HL-60 (cell line): ENCODE results near the gene LVRN.
A peak's percentile ranks its signal among the peaks of the same experiment; 100 is the strongest.

ENCODE experiments used
- DNase-seq, 2 experiments: peaks; one replicate each; pipeline ENCODE4 v3.0.0-alpha.2; 2010 to 2020; ENCODE audit warnings: low read depth in 1 of 2, low spot score in 1 of 2
- H3K27ac ChIP-seq: fragments of 250-450 bp; sonication (Bioruptor Pico); replicated peaks from 2 replicates; pipeline ENCODE4 v1.5.1; 2020; ENCODE audit warnings: mild to moderate bottlenecking, moderate library complexity
- H3K27me3 ChIP-seq: fragments of 250-450 bp; sonication (Bioruptor Pico); 2 replicates; pipeline ENCODE4 v1.5.1; 2021; ENCODE audit warnings: mild to moderate bottlenecking, moderate library complexity; ENCODE audit not compliant: insufficient read depth, poor library complexity, severe bottlenecking
- H3K4me3 ChIP-seq: replicated peaks from 2 replicates; pipeline ENCODE4 v1.5.1; 2011; ENCODE audit warnings: mild to moderate bottlenecking, control low read depth, low read length; ENCODE audit not compliant: insufficient read depth
- GABPA ChIP-seq: IDR thresholded peaks from 2 replicates; pipeline ENCODE4 v1.6.1; 2012; ENCODE audit warnings: low read depth
- POLR2AphosphoS5 ChIP-seq: IDR thresholded peaks from 2 replicates; pipeline ENCODE4 v1.6.1; 2012; ENCODE audit warnings: low read depth
- SPI1 ChIP-seq: IDR thresholded peaks from 2 replicates; pipeline ENCODE4 v1.6.1; 2012; ENCODE audit warnings: low read depth, mild to moderate bottlenecking, borderline replicate concordance
- TF ChIP-seq, protein P1 (sequence below): IDR thresholded peaks from 2 replicates; pipeline ENCODE4 v1.6.1; 2012; ENCODE audit warnings: low read depth; ENCODE audit not compliant: insufficient replicate concordance
- TF ChIP-seq, protein P2 (sequence below): IDR thresholded peaks from one replicate; pipeline ENCODE4 v1.5.1; 2011; ENCODE audit warnings: low read length, control low read depth, inconsistent platforms; ENCODE audit not compliant: insufficient read depth

Gene LVRN

GRCh38 chr5:116038817-116039216 lies 76.5 kb downstream of the LVRN start:
- peak in 1 of 2 experiments; percentile 77 for DNase-seq
- Histone ChIP-seq H3K4me3 (no peak overlapping the region), H3K27ac (peak overlapping the region; percentile 82), H3K27me3 (no peaks in the 10 kb centered on the region)
- TF ChIP-seq SPI1 (peak; percentile 79), GABPA (no peak), POLR2AphosphoS5 (peak; percentile 58)
- TF ChIP-seq, protein P1, sequence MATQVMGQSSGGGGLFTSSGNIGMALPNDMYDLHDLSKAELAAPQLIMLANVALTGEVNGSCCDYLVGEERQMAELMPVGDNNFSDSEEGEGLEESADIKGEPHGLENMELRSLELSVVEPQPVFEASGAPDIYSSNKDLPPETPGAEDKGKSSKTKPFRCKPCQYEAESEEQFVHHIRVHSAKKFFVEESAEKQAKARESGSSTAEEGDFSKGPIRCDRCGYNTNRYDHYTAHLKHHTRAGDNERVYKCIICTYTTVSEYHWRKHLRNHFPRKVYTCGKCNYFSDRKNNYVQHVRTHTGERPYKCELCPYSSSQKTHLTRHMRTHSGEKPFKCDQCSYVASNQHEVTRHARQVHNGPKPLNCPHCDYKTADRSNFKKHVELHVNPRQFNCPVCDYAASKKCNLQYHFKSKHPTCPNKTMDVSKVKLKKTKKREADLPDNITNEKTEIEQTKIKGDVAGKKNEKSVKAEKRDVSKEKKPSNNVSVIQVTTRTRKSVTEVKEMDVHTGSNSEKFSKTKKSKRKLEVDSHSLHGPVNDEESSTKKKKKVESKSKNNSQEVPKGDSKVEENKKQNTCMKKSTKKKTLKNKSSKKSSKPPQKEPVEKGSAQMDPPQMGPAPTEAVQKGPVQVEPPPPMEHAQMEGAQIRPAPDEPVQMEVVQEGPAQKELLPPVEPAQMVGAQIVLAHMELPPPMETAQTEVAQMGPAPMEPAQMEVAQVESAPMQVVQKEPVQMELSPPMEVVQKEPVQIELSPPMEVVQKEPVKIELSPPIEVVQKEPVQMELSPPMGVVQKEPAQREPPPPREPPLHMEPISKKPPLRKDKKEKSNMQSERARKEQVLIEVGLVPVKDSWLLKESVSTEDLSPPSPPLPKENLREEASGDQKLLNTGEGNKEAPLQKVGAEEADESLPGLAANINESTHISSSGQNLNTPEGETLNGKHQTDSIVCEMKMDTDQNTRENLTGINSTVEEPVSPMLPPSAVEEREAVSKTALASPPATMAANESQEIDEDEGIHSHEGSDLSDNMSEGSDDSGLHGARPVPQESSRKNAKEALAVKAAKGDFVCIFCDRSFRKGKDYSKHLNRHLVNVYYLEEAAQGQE: peak; percentile 18

- no peak for DNase-seq
- no peak overlapping the region for H3K4me3 ChIP-seq
- no peak overlapping the region for H3K27ac ChIP-seq
- H3K27me3 ChIP-seq: no peaks in the 10 kb centered on the region
- no peak for TF ChIP-seq SPI1
- no peak for TF ChIP-seq GABPA
- TF ChIP-seq POLR2AphosphoS5: no peak
- TF ChIP-seq, protein P2, sequence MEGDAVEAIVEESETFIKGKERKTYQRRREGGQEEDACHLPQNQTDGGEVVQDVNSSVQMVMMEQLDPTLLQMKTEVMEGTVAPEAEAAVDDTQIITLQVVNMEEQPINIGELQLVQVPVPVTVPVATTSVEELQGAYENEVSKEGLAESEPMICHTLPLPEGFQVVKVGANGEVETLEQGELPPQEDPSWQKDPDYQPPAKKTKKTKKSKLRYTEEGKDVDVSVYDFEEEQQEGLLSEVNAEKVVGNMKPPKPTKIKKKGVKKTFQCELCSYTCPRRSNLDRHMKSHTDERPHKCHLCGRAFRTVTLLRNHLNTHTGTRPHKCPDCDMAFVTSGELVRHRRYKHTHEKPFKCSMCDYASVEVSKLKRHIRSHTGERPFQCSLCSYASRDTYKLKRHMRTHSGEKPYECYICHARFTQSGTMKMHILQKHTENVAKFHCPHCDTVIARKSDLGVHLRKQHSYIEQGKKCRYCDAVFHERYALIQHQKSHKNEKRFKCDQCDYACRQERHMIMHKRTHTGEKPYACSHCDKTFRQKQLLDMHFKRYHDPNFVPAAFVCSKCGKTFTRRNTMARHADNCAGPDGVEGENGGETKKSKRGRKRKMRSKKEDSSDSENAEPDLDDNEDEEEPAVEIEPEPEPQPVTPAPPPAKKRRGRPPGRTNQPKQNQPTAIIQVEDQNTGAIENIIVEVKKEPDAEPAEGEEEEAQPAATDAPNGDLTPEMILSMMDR: no peak
- TF ChIP-seq, protein P1: no peak
Measured at GRCh38 chr5:116042375-116042774, 80.1 kb downstream of the LVRN start.

DNA sequence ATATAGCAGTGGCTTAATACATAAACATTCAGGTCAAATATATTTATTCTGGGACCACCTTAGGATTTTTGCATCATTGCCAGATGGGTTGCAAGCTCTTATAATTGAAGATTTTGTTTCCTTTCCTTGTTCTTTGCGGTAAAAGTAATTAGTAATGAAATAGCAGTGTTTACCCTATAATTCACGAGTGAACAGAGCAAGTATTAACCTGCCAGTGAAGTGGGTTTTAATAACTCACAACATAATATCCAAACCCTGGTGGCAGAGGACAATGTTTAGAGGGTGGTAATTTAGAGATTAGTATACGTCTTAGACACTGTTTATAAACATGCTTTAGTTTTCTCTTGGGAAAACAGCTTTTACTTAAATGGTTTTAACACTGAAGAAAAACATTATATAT lies 81.8 kb downstream of the LVRN start:
- no peak overlapping the region for H3K4me3 ChIP-seq
- no peak overlapping the region for H3K27ac ChIP-seq
- no peaks in the 10 kb centered on the region for H3K27me3 ChIP-seq
- TF ChIP-seq, protein P1: no peak
- TF ChIP-seq GABPA (no peak), SPI1 (no peak), POLR2AphosphoS5 (no peak)
- TF ChIP-seq, protein P2: no peak
- DNase-seq: no peak
